Kidney (tissue), 14 donors: ENCODE data around the gene MRPL18. TPM values are rescaled to one million over a fixed set of nuclear protein-coding genes. Genes with fewer than 3 reads are reported as not detected.

Experiments
- DNase-seq, 5 donors: peaks; one replicate each; pipeline ENCODE4 v3.0.0-alpha.2; 2013 to 2020
- FAIRE-seq: peaks from 2 replicates; lab custom pipeline; 2012; peaks lifted over from hg19 to GRCh38; lab: Jason Lieb, UNC
- H3K27ac ChIP-seq, 2 donors: one replicate each; pipeline ENCODE4 v1.7.0; 2013; ENCODE audit warnings: low read depth in 2 of 2, low read length in 2 of 2, inconsistent platforms in 1 of 2
- H3K27me3 ChIP-seq: one replicate; pipeline ENCODE4 v1.7.1; 2013; ENCODE audit warnings: low read length, inconsistent platforms; ENCODE audit not compliant: control insufficient read depth, insufficient read depth
- H3K36me3 ChIP-seq, 3 donors: one replicate each; pipeline versions ENCODE4 v1.7.0 to v1.7.1; 2013; ENCODE audit warnings: low read length in 3 of 3, control low read depth in 1 of 3, inconsistent platforms in 1 of 3; ENCODE audit not compliant: insufficient read depth in 3 of 3, control insufficient read depth in 2 of 3
- H3K4me1 ChIP-seq, 3 donors: one replicate each; pipeline versions ENCODE4 v1.7.0 to v1.7.1; 2013; ENCODE audit warnings: low read length in 3 of 3, inconsistent platforms in 1 of 3, low read depth in 1 of 3; ENCODE audit not compliant: control insufficient read depth in 2 of 3, insufficient read depth in 2 of 3
- H3K4me3 ChIP-seq, 3 donors: one replicate each; pipeline versions ENCODE4 v1.7.0 to v1.8.1; 2013; ENCODE audit warnings: low read length in 3 of 3, control low read depth in 1 of 3, inconsistent platforms in 1 of 3
- H3K9ac ChIP-seq, 3 donors: one replicate each; pipeline versions ENCODE4 v1.7.0 to v1.7.1; 2013; ENCODE audit warnings: low read length in 3 of 3, control low read depth in 1 of 3, inconsistent platforms in 1 of 3
- H3K9me3 ChIP-seq, 3 donors: one replicate each; pipeline versions ENCODE4 v1.7.0 to v1.7.1; 2013; ENCODE audit warnings: low read length in 3 of 3, control low read depth in 1 of 3, inconsistent platforms in 1 of 3; ENCODE audit not compliant: control insufficient read depth in 2 of 3, insufficient read depth in 1 of 3
- intact Hi-C: fragments of 100-400 bp; cut with DNase I; formaldehyde crosslinking; loops from one replicate; pipeline ENCODE4 v1.11.1; 2022
- polyA plus RNA-seq: library from polyadenylated mRNA; stranded (reverse); fragments of 350-450 nt; fragmentation: Illumina TruSeq; extraction: RNeasy Lipid Tissue Mini Kit (QIAGEN cat#74804); gene quantifications from one replicate; pipeline ENCODE4 v1.2.3, GENCODE V29; 2014; ENCODE audit warnings: low read depth, low replicate concordance; ENCODE audit not compliant: insufficient read depth
- total RNA-seq: library from RNA; stranded (reverse); fragmentation: NEBNext Ultra II Directional; extraction: Animal tissue kit (Norgen Biotek cat#: 25700); gene quantifications from one replicate; pipeline ENCODE4 v1.2.1, GENCODE V29; 2021
- TF ChIP-seq, protein P1 (sequence below): IDR thresholded peaks from 3 replicates; pipeline ENCODE4 v1.5.1; 2012; ENCODE audit warnings: mild to moderate bottlenecking, moderate library complexity, borderline replicate concordance; ENCODE audit not compliant: insufficient read depth; ENCODE audit errors: extremely low read depth
- donor health status: control.
- donor health status: control.
- donor health status: control.
- donor health status: control.
- donor health status: control.
- donor health status: DM: yes; HTN: yes; CAD: no.
- donor health status: Normal renal cell carcinoma (clear cell type).

Gene MRPL18
- total and polyA plus RNA-seq, 2 donors from 2014 or later: 56.7 to 87.2 TPM

DNA sequence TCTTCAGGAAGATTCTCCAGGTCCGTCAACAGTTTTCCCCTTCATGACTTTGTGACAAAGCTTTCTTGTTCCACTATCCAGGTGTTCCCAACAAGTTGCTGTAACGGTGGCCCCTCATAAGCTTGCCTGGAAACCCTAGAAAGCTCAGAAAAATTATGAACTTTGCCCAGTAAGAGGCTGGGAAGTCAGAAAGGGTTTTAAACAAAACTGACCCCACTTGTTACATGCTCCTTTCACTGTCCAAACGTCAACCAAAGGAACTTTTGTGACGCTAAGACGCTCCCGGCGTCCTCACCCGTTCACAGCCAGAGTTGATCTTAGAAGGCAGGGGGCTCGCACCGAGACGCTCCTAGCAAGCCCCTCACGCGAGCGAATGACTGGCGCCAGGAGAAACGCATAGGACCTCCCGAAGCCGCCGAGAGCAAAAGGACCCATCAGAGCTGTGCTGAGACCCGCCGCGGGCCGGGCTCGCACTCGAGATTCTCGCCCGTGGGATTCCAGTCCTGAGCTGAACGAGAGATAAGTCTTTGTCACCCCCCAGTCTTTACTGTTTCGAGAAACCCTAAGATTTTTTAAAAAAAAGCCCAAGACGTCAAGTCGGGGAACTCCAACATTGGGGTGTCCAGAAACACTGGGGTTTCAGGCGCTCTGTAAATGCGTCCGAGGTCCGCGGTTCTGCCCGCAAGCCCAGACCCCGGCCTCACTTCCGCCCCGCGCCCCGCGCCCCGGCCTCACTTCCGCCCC lies 29.0 kb upstream of the MRPL18 start:
- FAIRE-seq (no peak), DNase-seq (peak in 2 of 5 donors; percentile 61 to 78)
- H3K9me3 ChIP-seq: no peaks in the 10 kb centered on the region
- TF ChIP-seq, protein P1, sequence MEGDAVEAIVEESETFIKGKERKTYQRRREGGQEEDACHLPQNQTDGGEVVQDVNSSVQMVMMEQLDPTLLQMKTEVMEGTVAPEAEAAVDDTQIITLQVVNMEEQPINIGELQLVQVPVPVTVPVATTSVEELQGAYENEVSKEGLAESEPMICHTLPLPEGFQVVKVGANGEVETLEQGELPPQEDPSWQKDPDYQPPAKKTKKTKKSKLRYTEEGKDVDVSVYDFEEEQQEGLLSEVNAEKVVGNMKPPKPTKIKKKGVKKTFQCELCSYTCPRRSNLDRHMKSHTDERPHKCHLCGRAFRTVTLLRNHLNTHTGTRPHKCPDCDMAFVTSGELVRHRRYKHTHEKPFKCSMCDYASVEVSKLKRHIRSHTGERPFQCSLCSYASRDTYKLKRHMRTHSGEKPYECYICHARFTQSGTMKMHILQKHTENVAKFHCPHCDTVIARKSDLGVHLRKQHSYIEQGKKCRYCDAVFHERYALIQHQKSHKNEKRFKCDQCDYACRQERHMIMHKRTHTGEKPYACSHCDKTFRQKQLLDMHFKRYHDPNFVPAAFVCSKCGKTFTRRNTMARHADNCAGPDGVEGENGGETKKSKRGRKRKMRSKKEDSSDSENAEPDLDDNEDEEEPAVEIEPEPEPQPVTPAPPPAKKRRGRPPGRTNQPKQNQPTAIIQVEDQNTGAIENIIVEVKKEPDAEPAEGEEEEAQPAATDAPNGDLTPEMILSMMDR: no peak
- peak overlapping the region; percentile 72 to 98 (median 83) for H3K4me3 ChIP-seq
- H3K9ac ChIP-seq: peak overlapping the region; percentile 47 to 95 (median 78)
- H3K27me3 ChIP-seq: no peaks in the 10 kb centered on the region
- H3K4me1 ChIP-seq: peaks cover 0 to 15% (median 3%) of the 10 kb centered on the region in 3 donors
- intact Hi-C loops: no loop called here
- H3K27ac ChIP-seq: peak overlapping the region; percentile 98 to 99
- H3K36me3 ChIP-seq: peaks cover 0 to 15% (median 10%) of the 10 kb centered on the region in 3 donors

DNA sequence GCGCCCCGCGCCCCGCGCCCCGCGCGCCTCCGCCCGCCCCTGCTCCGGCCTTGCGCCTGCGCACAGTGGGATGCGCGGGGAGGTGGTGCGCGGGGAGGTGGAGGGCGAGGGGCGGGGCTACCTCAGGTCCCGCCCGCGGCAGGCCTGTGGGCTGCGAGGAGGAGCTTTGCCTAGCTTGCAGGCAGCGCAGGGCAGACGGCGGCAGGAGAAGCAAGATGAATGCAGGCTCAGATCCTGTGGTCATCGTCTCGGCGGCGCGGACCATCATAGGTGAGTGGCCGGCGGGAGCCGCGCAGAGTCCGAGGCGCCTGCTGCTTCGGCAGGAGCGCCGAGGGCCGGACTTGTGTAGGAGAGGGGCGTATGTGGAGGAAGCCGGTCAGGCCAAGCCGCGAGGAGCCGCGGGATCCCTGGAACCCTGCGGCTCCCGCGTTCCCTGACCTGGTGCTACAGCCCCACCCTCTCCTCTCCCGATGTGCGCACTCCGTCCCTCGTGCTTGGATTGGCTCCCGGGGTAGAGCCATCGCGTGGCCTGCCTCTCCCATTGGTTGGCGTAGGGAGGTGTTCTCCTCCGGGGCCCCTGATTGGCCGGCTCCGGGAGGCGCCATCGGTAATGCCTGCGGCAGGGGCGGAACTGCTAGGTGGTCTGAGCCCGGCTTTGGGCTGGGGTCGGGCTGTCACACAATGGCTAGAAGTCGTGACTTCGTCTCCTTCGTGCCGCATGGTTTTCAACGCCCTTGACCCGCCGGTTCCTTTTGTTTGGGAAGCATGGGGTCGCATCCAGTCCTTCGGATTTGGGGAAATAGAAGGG lies 28.2 kb upstream of the MRPL18 start, which contains the start of gene ACAT2:
Gene ACAT2, plus strand, starts transcription at position 173 of the 808 bp plus-strand sequence. Its CDS starts 43 bp downstream, at position 216.
- FAIRE-seq (no peak), DNase-seq (peak; percentile 95 to 98 (median 97))
- Histone ChIP-seq H3K36me3 (peaks cover 3 to 16% (median 14%) of the 10 kb centered on the region in 3 donors), H3K27ac (peak within 1 kb of the TSS; percentile 98 to 99), H3K27me3 (no peaks in the 10 kb centered on the region), H3K4me1 (peaks cover 0 to 15% (median 3%) of the 10 kb centered on the region in 3 donors), H3K9ac (peak within 1 kb of the TSS; percentile 71 to 95 (median 90)), H3K4me3 (peak within 1 kb of the TSS; percentile 83 to 98 (median 84)), H3K9me3 (no peaks in the 10 kb centered on the region)
- intact Hi-C loops: no loop called here
- TF ChIP-seq, protein P1: no peak

DNA sequence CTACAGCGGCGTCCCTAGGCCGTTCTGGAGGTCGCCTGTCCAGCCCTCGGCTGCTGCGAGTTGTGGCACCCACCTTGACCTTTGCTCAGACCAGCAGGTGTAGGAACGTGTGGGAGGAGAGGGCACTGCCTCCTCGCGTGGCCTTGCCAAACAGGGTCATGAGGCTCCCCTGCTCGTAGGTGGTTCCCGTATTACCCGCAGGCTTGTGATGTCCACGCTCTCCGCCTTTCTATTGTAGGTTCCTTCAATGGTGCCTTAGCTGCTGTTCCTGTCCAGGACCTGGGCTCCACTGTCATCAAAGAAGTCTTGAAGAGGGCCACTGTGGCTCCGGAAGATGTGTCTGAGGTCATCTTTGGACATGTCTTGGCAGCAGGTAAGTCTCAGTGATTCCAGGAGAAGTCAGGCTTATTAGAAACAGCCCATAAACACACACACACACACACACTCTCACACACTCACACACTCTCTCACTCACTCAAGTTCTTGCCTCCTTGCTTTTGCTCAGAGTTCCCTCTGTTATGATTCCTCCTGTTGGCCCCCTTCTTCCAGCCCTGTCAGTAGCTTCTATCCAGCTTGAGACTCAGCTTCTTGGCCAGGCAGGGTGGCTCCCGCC lies 27.5 kb upstream of the MRPL18 start:
- no peaks in the 10 kb centered on the region for H3K27me3 ChIP-seq
- no peak for FAIRE-seq
- peaks cover 0 to 15% (median 3%) of the 10 kb centered on the region in 3 donors for H3K4me1 ChIP-seq
- peak overlapping the region; percentile 98 to 99 for H3K27ac ChIP-seq
- peak overlapping the region; percentile 71 to 94 (median 90) for H3K9ac ChIP-seq
- peak in 1 of 5 donors; percentile 6 for DNase-seq
- H3K36me3 ChIP-seq: peaks cover 4 to 20% (median 19%) of the 10 kb centered on the region in 3 donors
- TF ChIP-seq, protein P1: no peak
- H3K4me3 ChIP-seq: peak overlapping the region; percentile 76 to 98 (median 84)
- intact Hi-C loops: no loop called here
- H3K9me3 ChIP-seq: no peaks in the 10 kb centered on the region
